A673 (cell line): ENCODE results near the gene PUM1.

Source experiments
- CTCF ChIP-seq: fragments of 300-800, 200-600 bp; sonication (generic); conservative IDR thresholded peaks from 2 replicates; pipeline ENCODE4 v1.5.1; 2017; ENCODE audit warnings: low read depth, mild to moderate bottlenecking, antibody characterized with exemption, low read length, moderate library complexity, mixed read lengths
- EZH2 ChIP-seq: fragments of 200-600 bp; sonication (generic); IDR thresholded peaks from 2 replicates; pipeline ENCODE4 v1.6.1; 2017; ENCODE audit warnings: borderline replicate concordance, low read depth, mild to moderate bottlenecking, mixed read lengths, antibody characterized with exemption, low read length; ENCODE audit not compliant: poor library complexity, severe bottlenecking

- TF ChIP-seq CTCF, result no peak
- no peak for TF ChIP-seq EZH2
These were observed 28.6 kb downstream of the PUM1 start for GRCh38 chr1:31036749-31037500.
